ENCODE data around the gene B4GALNT2.

DNA sequence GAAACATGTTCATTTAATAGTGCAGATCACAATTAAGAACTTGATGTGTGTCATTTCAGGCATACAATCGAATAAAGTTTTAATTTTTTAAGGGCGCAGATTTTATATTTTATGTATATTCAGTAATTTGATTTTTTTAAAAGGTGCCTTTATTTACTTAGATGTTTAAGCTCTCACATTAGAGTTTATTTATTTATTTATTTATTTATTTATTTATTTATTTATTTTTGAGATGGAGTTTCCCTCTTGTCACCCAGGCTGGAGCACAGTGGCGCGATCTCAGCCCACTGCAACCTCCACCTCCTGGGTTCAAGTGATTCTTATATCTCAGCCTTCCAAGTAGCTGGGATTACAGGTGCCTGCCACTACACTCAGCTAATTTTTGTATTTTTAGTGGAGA lies 3.8 kb downstream of the B4GALNT2 start:
- TF ChIP-seq, protein P1, sequence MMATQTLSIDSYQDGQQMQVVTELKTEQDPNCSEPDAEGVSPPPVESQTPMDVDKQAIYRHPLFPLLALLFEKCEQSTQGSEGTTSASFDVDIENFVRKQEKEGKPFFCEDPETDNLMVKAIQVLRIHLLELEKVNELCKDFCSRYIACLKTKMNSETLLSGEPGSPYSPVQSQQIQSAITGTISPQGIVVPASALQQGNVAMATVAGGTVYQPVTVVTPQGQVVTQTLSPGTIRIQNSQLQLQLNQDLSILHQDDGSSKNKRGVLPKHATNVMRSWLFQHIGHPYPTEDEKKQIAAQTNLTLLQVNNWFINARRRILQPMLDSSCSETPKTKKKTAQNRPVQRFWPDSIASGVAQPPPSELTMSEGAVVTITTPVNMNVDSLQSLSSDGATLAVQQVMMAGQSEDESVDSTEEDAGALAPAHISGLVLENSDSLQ (IDR thresholded peaks at IDR 0.05) = no peak
- TF ChIP-seq ELF4 (IDR thresholded peaks at IDR 0.05) = no peak
- no peak for TF ChIP-seq FOXK2 (IDR thresholded peaks at IDR 0.05)
- no peak for TF ChIP-seq SP1 (IDR thresholded peaks at IDR 0.05)
- no peak for TF ChIP-seq SUZ12 (IDR thresholded peaks at IDR 0.05)
